ENCODE data around the gene PEBP1.
"Not testable (repeated sequence)": the region's sequence is repeated elsewhere in the genome, so short reads cannot be mapped to it uniquely, and the experiment has no call there.

Gene PEBP1

GRCh38 chr12:118135788-118136558 lies at the start of gene PEBP1:
Gene PEBP1, plus strand, starts transcription at chr12:118136124. Its CDS starts 86 bp downstream, at chr12:118136210.
- peak; percentile 84 for DNase-seq (ENCODE audit: low read depth)

- no peak for DNase-seq (ENCODE audit: low read depth)
Observed at GRCh38 chr12:118089782-118090181, 46.1 kb upstream of the PEBP1 start.

GRCh38 chr12:118094039-118094438 lies 41.9 kb upstream of the PEBP1 start:
- no peak for DNase-seq (ENCODE audit: low read depth)

GRCh38 chr12:118098401-118098800 lies 37.5 kb upstream of the PEBP1 start:
- DNase-seq (ENCODE audit: low read depth): no peak

GRCh38 chr12:118098911-118099671 lies 36.8 kb upstream of the PEBP1 start:
- DNase-seq (ENCODE audit: low read depth): no peak

GRCh38 chr12:118101051-118101450 lies 34.9 kb upstream of the PEBP1 start:
- DNase-seq (ENCODE audit: low read depth): no peak

GRCh38 chr12:118102070-118102469 lies 33.9 kb upstream of the PEBP1 start:
- no peak for DNase-seq (ENCODE audit: low read depth)

- no peak for DNase-seq (ENCODE audit: low read depth)
Observed at GRCh38 chr12:118102609-118103008, 33.3 kb upstream of the PEBP1 start.

- DNase-seq (ENCODE audit: low read depth): no peak
Observed at GRCh38 chr12:118103201-118103600, 32.7 kb upstream of the PEBP1 start.

GRCh38 chr12:118103601-118104382 lies 32.1 kb upstream of the PEBP1 start, which contains the start of gene VSIG10:
Gene VSIG10, minus strand, starts transcription at chr12:118104011. Its CDS starts 340 bp downstream, at chr12:118103671.
- DNase-seq (ENCODE audit: low read depth): no peak

- DNase-seq (ENCODE audit: low read depth): no peak
Observed at GRCh38 chr12:118107011-118107410, 28.9 kb upstream of the PEBP1 start.

GRCh38 chr12:118107694-118108093 lies 28.2 kb upstream of the PEBP1 start:
- DNase-seq (ENCODE audit: low read depth): no peak

- no peak for DNase-seq (ENCODE audit: low read depth)
Observed at GRCh38 chr12:118109088-118109487, 26.8 kb upstream of the PEBP1 start.

GRCh38 chr12:118119449-118119879 lies 16.5 kb upstream of the PEBP1 start:
- no peak for DNase-seq (ENCODE audit: low read depth)

- DNase-seq (ENCODE audit: low read depth): peak; percentile 39
Observed at GRCh38 chr12:118120579-118121363, 15.2 kb upstream of the PEBP1 start.

GRCh38 chr12:118122264-118122663 lies 13.7 kb upstream of the PEBP1 start:
- no peak for DNase-seq (ENCODE audit: low read depth)

- DNase-seq (ENCODE audit: low read depth): no peak
Observed at GRCh38 chr12:118124333-118124874, 11.5 kb upstream of the PEBP1 start.

GRCh38 chr12:118125743-118126118 lies 10.2 kb upstream of the PEBP1 start:
- DNase-seq (ENCODE audit: low read depth): no peak

- DNase-seq (ENCODE audit: low read depth): no peak
Observed at GRCh38 chr12:118126119-118126757, 9.7 kb upstream of the PEBP1 start.

- no peak for DNase-seq (ENCODE audit: low read depth)
Observed at GRCh38 chr12:118127867-118128266, 8.1 kb upstream of the PEBP1 start.

- not testable (repeated sequence) for DNase-seq (ENCODE audit: low read depth)
Observed at GRCh38 chr12:118129436-118129835, 6.5 kb upstream of the PEBP1 start.
